GM12878 (cell line): ENCODE measurements around the gene OSM. TPM values are rescaled to one million over a fixed set of nuclear protein-coding genes. Genes with fewer than 3 reads are reported as not detected.

ENCODE experiments used
- ATAC-seq: fragments of 200-7000 bp; cut with Tn5 transposase; 3 replicates; pipeline ENCODE4 v1.9.1; 2020; ENCODE audit warnings: mild to moderate bottlenecking, moderate library complexity
- BruUV-seq: library from RNA; stranded (reverse); fragments of 400-500 nt; replicated peaks from 2 replicates; lab custom pipeline; 2021; lab: Mats Ljungman, UMichigan
- CTCF ChIA-PET: fragments of 300-600 bp; sonication (Branson Sonifier 250); formaldehyde crosslinking; extraction: SDS; loops from one replicate; lab custom pipeline; 2021; ENCODE audit warnings: inconsistent platforms; lab: Yijun Ruan, JAX
- POLR2A ChIA-PET: fragments of 350-600 bp; formaldehyde crosslinking; extraction: SDS; loops from one replicate; lab custom pipeline; 2021; ENCODE audit warnings: inconsistent platforms; lab: Charles Lee
- RAD21 ChIA-PET: fragments of 300-600 bp; sonication (Branson Sonifier 250); formaldehyde crosslinking; loops from one replicate; lab custom pipeline; 2023; ENCODE audit warnings: antibody characterized with exemption; ENCODE audit not compliant: unreplicated experiment; lab: Charles Lee
- SMC1A ChIA-PET: fragments of 300-600 bp; sonication (Branson Sonifier 250); formaldehyde crosslinking; loops from one replicate; lab custom pipeline; 2023; ENCODE audit not compliant: unreplicated experiment, uncharacterized antibody; lab: Charles Lee
- DNase-seq: peaks from one replicate; pipeline ENCODE4 v3.0.0-alpha.2; 2011; ENCODE audit warnings: low read depth, low spot score
- FAIRE-seq: peaks from 3 replicates; lab custom pipeline; 2011; peaks lifted over from hg19 to GRCh38; lab: Jason Lieb, UNC
- H2AFZ ChIP-seq: 2 replicates; pipeline ENCODE4 v1.6.0; 2011; ENCODE audit warnings: low read depth, low read length, control low read depth; ENCODE audit not compliant: control insufficient read depth
- H3K27ac ChIP-seq: 2 replicates; pipeline ENCODE4 v1.5.1; 2011; ENCODE audit warnings: control low read depth; ENCODE audit not compliant: control insufficient read depth, insufficient read depth
- H3K27me3 ChIP-seq, 2 experiments: replicated peaks in 1 of 2; 2 replicates each; pipeline versions ENCODE4 v1.6.0 to v1.6.1; 2011; ENCODE audit warnings: low read length in 1 of 2; ENCODE audit not compliant: control insufficient read depth in 2 of 2, insufficient read depth in 2 of 2
- H3K36me3 ChIP-seq, 2 experiments: 2 replicates each; pipeline ENCODE4 v1.5.1; 2011; ENCODE audit warnings: low read length in 1 of 2; ENCODE audit not compliant: control insufficient read depth in 2 of 2, insufficient read depth in 2 of 2
- H3K4me1 ChIP-seq: 2 replicates; pipeline ENCODE4 v1.6.1; 2011; ENCODE audit warnings: mild to moderate bottlenecking, low read length, moderate library complexity, mixed read lengths; ENCODE audit not compliant: control insufficient read depth, insufficient read depth
- H3K4me2 ChIP-seq: 2 replicates; pipeline ENCODE4 v1.6.0; 2011; ENCODE audit warnings: control low read depth; ENCODE audit not compliant: control insufficient read depth, insufficient read depth
- H3K4me3 ChIP-seq: fragments of 200-600 bp; sonication (generic); 2 replicates; pipeline ENCODE4 v1.5.1; 2016
- H3K79me2 ChIP-seq: 2 replicates; pipeline ENCODE4 v1.6.0; 2011; ENCODE audit warnings: low read length; ENCODE audit not compliant: control insufficient read depth, insufficient read depth
- H3K9ac ChIP-seq: 2 replicates; pipeline ENCODE4 v1.8.0; 2011; ENCODE audit warnings: low read length, control low read depth, mixed read lengths; ENCODE audit not compliant: control insufficient read depth, insufficient read depth
- H3K9me3 ChIP-seq: replicated peaks from 3 replicates; pipeline ENCODE4 v1.5.1; 2011; ENCODE audit warnings: mild to moderate bottlenecking, low read length; ENCODE audit not compliant: control insufficient read depth, insufficient read depth
- H4K20me1 ChIP-seq: 2 replicates; pipeline ENCODE4 v1.6.0; 2011; ENCODE audit not compliant: control insufficient read depth, insufficient read depth
- BHLHE40 ChIP-seq, 2 experiments: fragments of 450-650 bp in 1 of 2; IDR thresholded peaks; 2 replicates each; pipeline ENCODE4 v1.6.1; 2011 to 2017; ENCODE audit warnings: low read depth in 2 of 2, borderline replicate concordance in 1 of 2, improper control_type of control experiment in 1 of 2, low read length in 1 of 2, mild to moderate bottlenecking in 1 of 2
- CBX5 ChIP-seq: sonication (generic); IDR thresholded peaks from 2 replicates; pipeline ENCODE4 v1.6.1; 2016; ENCODE audit warnings: low read depth, moderate library complexity, mild to moderate bottlenecking, inconsistent platforms
- EP300 ChIP-seq, 2 experiments: fragments of 150-350 bp in 1 of 2; IDR thresholded peaks; 2 replicates each; pipeline ENCODE4 v1.6.1; 2011 to 2012; ENCODE audit warnings: low read depth in 2 of 2, low read length in 2 of 2, borderline replicate concordance in 1 of 2, improper control_type of control experiment in 1 of 2, inconsistent platforms in 1 of 2; ENCODE audit not compliant: control insufficient read depth in 1 of 2
- HSF1 ChIP-seq: fragments of 150-350 bp; IDR thresholded peaks from 2 replicates; pipeline ENCODE4 v1.6.1; 2014; ENCODE audit warnings: mild to moderate bottlenecking, low read depth, low read length
- IKZF1 ChIP-seq: fragments of 450-650 bp; conservative IDR thresholded peaks from 2 replicates; pipeline ENCODE4 v1.6.1; 2017; ENCODE audit warnings: antibody characterized with exemption, mild to moderate bottlenecking
- KDM1A ChIP-seq: fragments of 200-600 bp; sonication (generic); IDR thresholded peaks from 2 replicates; pipeline ENCODE4 v1.6.1; 2016; ENCODE audit warnings: borderline replicate concordance
- LARP7 ChIP-seq: fragments of 450-650 bp; IDR thresholded peaks from 2 replicates; pipeline ENCODE4 v1.6.1; 2017; ENCODE audit warnings: mild to moderate bottlenecking
- NR2C1 ChIP-seq: fragments of 450-650 bp; IDR thresholded peaks from 2 replicates; pipeline ENCODE4 v1.6.1; 2017; ENCODE audit warnings: antibody characterized with exemption, mild to moderate bottlenecking, moderate library complexity
- RELA ChIP-seq: fragments of 450-650 bp; IDR thresholded peaks from 2 replicates; pipeline ENCODE4 v1.8.0; 2014; ENCODE audit warnings: borderline replicate concordance; ENCODE audit not compliant: partially characterized antibody
- SKIL ChIP-seq: fragments of 450-650 bp; IDR thresholded peaks from 2 replicates; pipeline ENCODE4 v1.6.1; 2017; ENCODE audit warnings: mild to moderate bottlenecking, low read depth, inconsistent platforms; ENCODE audit not compliant: poor library complexity, severe bottlenecking
- SMAD5 ChIP-seq: IDR thresholded peaks from 2 replicates; pipeline ENCODE4 v1.6.1; 2016; ENCODE audit warnings: antibody characterized with exemption, low read depth
- SMC3 ChIP-seq: IDR thresholded peaks from 2 replicates; pipeline ENCODE4 v1.6.1; 2011; ENCODE audit warnings: low read length, improper control_type of control experiment, borderline replicate concordance
- SP1 ChIP-seq: IDR thresholded peaks from one replicate; pipeline ENCODE4 v1.6.1; 2011; ENCODE audit warnings: low read depth, low read length
- SPI1 ChIP-seq: IDR thresholded peaks from 2 replicates; pipeline ENCODE4 v1.6.1; 2011; ENCODE audit warnings: low read depth, mild to moderate bottlenecking, low read length, moderate library complexity, borderline replicate concordance; ENCODE audit not compliant: insufficient read depth
- SREBF2 ChIP-seq: IDR thresholded peaks from 2 replicates; pipeline ENCODE4 v1.6.1; 2012; ENCODE audit warnings: mild to moderate bottlenecking, low read length
- TBL1XR1 ChIP-seq: IDR thresholded peaks from 2 replicates; pipeline ENCODE4 v1.6.1; 2012; ENCODE audit warnings: low read depth, low read length, improper control_type of control experiment
- YBX1 ChIP-seq: fragments of 450-650 bp; IDR thresholded peaks from 2 replicates; pipeline ENCODE4 v1.6.1; 2016; ENCODE audit warnings: antibody characterized with exemption
- WGBS: methylation state at CpG from one replicate; pipeline ENCODE4 v1.1.6; 2016; ENCODE audit warnings: low lambda C conversion rate; ENCODE audit not compliant: insufficient replicate concordance, insufficient coverage; ENCODE audit errors: missing lambda C conversion rate; 5-methylcytosine and 5-hydroxymethylcytosine counted together
- in situ Hi-C: fragments of 300-500 bp; cut with MboI; formaldehyde crosslinking; loops from 9 replicates; pipeline ENCODE4 v1.14.3; 2018; ENCODE audit warnings: mixed read lengths
- intact Hi-C: fragments of 100-400 bp; cut with micrococcal nuclease; formaldehyde crosslinking; loops from one replicate; pipeline ENCODE4 v1.14.2; 2022; ENCODE audit not compliant: unreplicated experiment
- polyA plus RNA-seq, 11 experiments: library from polyadenylated mRNA; depleted of rRNA in 4 of 11; unstranded in 6 of 11; stranded (reverse) in 5 of 11; fragments of >200 nt; fragmentation: Nextera tagmentation in 4 of 11; fragmentation: Illumina TruSeq in 1 of 11; extraction: Ambion mirVana in 4 of 11; extraction: Trizol in 1 of 11; gene quantifications; 1 replicate in 1 of 11; 2 replicates in 10 of 11; pipeline versions ENCODE4 v1.2.1 to v1.2.3, GENCODE V29; 2011 to 2016; ENCODE audit warnings: inconsistent platforms in 2 of 11, missing spikeins in 2 of 11, low read depth in 1 of 11
- total RNA-seq, 4 experiments: library from RNA; depleted of rRNA in 3 of 4; stranded (reverse); fragments of >200 nt in 3 of 4; fragmentation: Illumina TruSeq in 1 of 4; extraction: Trizol in 1 of 4; gene quantifications; 2 replicates each; pipeline versions ENCODE4 v1.2.1 to v1.2.3, GENCODE V29; 2013 to 2021
- TF ChIP-seq, protein P1 (sequence below): fragments of 450-650 bp; IDR thresholded peaks from 2 replicates; pipeline ENCODE4 v1.6.1; 2017; ENCODE audit warnings: antibody characterized with exemption, mild to moderate bottlenecking, moderate library complexity

Gene OSM
- total and polyA plus RNA-seq, 10 of the 15 experiments (the other 5 are each of a cell fraction or from before 2014, with no cell fraction given), result 0.06 to 1.4 (median 0.59) TPM

- H3K4me3 ChIP-seq, result no peak overlapping the region
- no peak for FAIRE-seq
- CTCF ChIA-PET, result interaction anchor here (0.6 to 0.7 kb wide), 2 partner anchors 71 to 137 kb away, joined by 3 read pairs; no protein-coding TSS in a partner anchor
- WGBS, result 50% methylated on average over 17 of the region's 21 CpGs
- H4K20me1 ChIP-seq, result no peaks in the 10 kb centered on the region
- no peak overlapping the region for H2AFZ ChIP-seq
- H3K27me3 ChIP-seq, result no peaks in the 10 kb centered on the region
- RAD21 ChIA-PET, result no interaction called here
- H3K4me1 ChIP-seq, result peaks cover 7% of the 10 kb centered on the region
- in situ Hi-C loops (no loop called here), intact Hi-C loops (no loop called here)
- H3K79me2 ChIP-seq, result no peaks in the 10 kb centered on the region
- SMC1A ChIA-PET, result no interaction called here
- no peak overlapping the region for H3K4me2 ChIP-seq
- no peaks in the 10 kb centered on the region for H3K36me3 ChIP-seq
- ATAC-seq, result no peak
- DNase-seq, result no peak
- BruUV-seq, result no TSS peak
- no peak overlapping the region for H3K9ac ChIP-seq
- no peak for TF ChIP-seq CBX5
- TF ChIP-seq NR2C1, result no peak
- TF ChIP-seq IKZF1, result no peak
- no peak for TF ChIP-seq EP300 (IDR thresholded peaks at IDR 0.05; ENCODE audit: borderline replicate concordance in 1 of 2, control insufficient read depth in 1 of 2, low read depth in 2 of 2, low read length in 2 of 2)
- TF ChIP-seq SKIL, result no peak
- TF ChIP-seq SREBF2, result no peak
- TF ChIP-seq YBX1, result no peak
- no peak for TF ChIP-seq RELA
- no peak for TF ChIP-seq HSF1
- TF ChIP-seq, protein P1, sequence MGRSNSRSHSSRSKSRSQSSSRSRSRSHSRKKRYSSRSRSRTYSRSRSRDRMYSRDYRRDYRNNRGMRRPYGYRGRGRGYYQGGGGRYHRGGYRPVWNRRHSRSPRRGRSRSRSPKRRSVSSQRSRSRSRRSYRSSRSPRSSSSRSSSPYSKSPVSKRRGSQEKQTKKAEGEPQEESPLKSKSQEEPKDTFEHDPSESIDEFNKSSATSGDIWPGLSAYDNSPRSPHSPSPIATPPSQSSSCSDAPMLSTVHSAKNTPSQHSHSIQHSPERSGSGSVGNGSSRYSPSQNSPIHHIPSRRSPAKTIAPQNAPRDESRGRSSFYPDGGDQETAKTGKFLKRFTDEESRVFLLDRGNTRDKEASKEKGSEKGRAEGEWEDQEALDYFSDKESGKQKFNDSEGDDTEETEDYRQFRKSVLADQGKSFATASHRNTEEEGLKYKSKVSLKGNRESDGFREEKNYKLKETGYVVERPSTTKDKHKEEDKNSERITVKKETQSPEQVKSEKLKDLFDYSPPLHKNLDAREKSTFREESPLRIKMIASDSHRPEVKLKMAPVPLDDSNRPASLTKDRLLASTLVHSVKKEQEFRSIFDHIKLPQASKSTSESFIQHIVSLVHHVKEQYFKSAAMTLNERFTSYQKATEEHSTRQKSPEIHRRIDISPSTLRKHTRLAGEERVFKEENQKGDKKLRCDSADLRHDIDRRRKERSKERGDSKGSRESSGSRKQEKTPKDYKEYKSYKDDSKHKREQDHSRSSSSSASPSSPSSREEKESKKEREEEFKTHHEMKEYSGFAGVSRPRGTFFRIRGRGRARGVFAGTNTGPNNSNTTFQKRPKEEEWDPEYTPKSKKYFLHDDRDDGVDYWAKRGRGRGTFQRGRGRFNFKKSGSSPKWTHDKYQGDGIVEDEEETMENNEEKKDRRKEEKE, result no peak
- no peak for TF ChIP-seq SMC3
- TF ChIP-seq SPI1, result no peak
- TF ChIP-seq SMAD5, result no peak
- TF ChIP-seq LARP7, result no peak
- TF ChIP-seq TBL1XR1, result no peak
- no peak for TF ChIP-seq BHLHE40 (IDR thresholded peaks at IDR 0.05; ENCODE audit: borderline replicate concordance in 1 of 2, low read depth in 2 of 2, low read length in 1 of 2)
- no peak for TF ChIP-seq SP1
- TF ChIP-seq KDM1A, result no peak
- POLR2A ChIA-PET, result interaction anchor here (0.6 kb wide), 1 partner anchor 34 kb away, joined by 4 read pairs; no protein-coding TSS in a partner anchor
- H3K9me3 ChIP-seq, result no peaks in the 10 kb centered on the region
- H3K27ac ChIP-seq, result no peak overlapping the region
Measured at GRCh38 chr22:30228509-30229359, 37.9 kb downstream of the OSM start.
